AG04449 (cell line): ENCODE results near the gene ANKRD34B.

ENCODE experiments used
- CTCF ChIA-PET: fragments of 350-600 bp; formaldehyde crosslinking; extraction: SDS; loops from one replicate; lab custom pipeline; 2021; ENCODE audit warnings: antibody characterized with exemption; lab: Yijun Ruan, JAX
- POLR2A ChIA-PET: fragments of 400-600, 350-600 bp; formaldehyde crosslinking; extraction: SDS; loops from one replicate; lab custom pipeline; 2020; ENCODE audit warnings: antibody characterized with exemption, inconsistent platforms; lab: Yijun Ruan, JAX
- DNase-seq: peaks from one replicate; pipeline ENCODE4 v3.0.0-alpha.2; 2010; ENCODE audit warnings: low read depth, low spot score
- H3K4me3 ChIP-seq: 2 replicates; pipeline ENCODE4 v1.5.1; 2011; ENCODE audit warnings: low read depth, mild to moderate bottlenecking, control low read depth, low read length
- TF ChIP-seq, protein P1 (sequence below): IDR thresholded peaks from one replicate; pipeline ENCODE4 v1.5.1; 2011; ENCODE audit warnings: mild to moderate bottlenecking, moderate library complexity, low read length, control low read depth, inconsistent platforms; ENCODE audit not compliant: insufficient read depth; ENCODE audit errors: missing control alignments

ANKRD34B gene

DNA sequence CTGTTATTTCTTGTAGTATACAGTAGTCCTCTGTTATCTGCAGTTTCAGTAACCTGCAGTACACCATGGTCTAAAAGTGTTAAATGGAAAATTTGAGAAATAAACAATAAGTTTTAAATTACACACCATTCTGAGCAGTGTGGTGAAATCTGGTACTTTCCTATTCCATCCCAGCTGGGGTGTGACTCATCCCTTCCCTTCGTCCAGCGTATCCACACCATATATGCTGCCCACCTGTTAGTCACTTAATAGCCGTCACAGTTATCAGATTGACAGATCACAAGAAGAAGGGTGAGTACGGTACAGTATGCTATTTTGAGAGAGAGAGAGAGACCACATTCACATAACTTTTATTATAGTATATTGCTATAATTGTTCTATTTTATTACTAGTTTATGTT, 53.3 kb downstream of the ANKRD34B start:
- TF ChIP-seq, protein P1, sequence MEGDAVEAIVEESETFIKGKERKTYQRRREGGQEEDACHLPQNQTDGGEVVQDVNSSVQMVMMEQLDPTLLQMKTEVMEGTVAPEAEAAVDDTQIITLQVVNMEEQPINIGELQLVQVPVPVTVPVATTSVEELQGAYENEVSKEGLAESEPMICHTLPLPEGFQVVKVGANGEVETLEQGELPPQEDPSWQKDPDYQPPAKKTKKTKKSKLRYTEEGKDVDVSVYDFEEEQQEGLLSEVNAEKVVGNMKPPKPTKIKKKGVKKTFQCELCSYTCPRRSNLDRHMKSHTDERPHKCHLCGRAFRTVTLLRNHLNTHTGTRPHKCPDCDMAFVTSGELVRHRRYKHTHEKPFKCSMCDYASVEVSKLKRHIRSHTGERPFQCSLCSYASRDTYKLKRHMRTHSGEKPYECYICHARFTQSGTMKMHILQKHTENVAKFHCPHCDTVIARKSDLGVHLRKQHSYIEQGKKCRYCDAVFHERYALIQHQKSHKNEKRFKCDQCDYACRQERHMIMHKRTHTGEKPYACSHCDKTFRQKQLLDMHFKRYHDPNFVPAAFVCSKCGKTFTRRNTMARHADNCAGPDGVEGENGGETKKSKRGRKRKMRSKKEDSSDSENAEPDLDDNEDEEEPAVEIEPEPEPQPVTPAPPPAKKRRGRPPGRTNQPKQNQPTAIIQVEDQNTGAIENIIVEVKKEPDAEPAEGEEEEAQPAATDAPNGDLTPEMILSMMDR, result no peak

DNA sequence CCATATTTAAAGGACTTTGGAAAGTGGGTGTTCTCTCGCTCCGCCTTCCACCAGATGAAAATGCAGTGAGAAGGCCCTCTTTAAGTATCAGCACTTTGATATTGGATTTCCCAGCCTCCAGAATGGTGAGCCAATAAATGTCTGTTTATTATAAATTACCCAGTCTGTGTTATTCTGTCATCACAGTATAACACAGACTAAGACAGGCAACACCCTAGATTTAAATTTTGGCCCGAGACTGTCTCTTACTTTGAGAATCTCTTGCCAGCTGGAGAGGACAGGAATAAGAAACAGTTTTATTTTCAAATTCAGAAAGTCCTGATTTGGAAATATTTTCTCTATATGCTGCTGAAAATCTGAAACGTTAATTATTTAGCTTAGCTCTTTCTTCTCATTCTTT, 60.7 kb downstream of the ANKRD34B start:
- CTCF ChIA-PET, result interaction anchor here (0.7 kb wide), 1 partner anchor 31 kb away, joined by 3 read pairs; no protein-coding TSS in a partner anchor

More for the DNA sequence above, 53.3 kb downstream of the ANKRD34B start:
- POLR2A ChIA-PET, result no interaction called here
- CTCF ChIA-PET, result interaction anchor here (1.3 to 1.6 kb wide), 2 partner anchors 11 to 34 kb away, joined by 4 to 6 read pairs; no protein-coding TSS in a partner anchor
- DNase-seq, result peak; percentile 38
- no peak overlapping the region for H3K4me3 ChIP-seq

DNA sequence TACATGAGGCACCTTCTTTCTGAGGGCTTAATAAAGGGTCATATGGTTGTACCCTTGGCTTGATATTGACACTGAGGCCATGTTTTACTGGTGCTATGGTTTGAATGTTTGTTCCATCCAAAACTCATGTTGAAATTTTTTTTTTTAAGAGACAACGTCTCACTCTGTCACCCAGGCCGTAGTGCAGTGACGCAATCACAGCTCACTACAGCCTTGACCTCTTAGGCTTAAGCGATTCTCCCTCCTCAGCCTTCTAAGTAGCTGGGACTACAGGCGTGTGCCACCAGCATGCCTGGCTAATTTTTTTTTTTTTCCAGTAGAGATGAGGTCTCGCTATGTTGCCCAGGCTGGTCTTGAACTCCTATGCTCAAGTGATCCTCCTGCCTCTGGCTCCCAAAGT, 61.2 kb downstream of the ANKRD34B start:
- no peak overlapping the region for H3K4me3 ChIP-seq
- ChIA-PET CTCF (no interaction called here), POLR2A (no interaction called here)
- TF ChIP-seq, protein P1, result no peak
- no peak for DNase-seq

More for the DNA sequence above, 60.7 kb downstream of the ANKRD34B start:
- H3K4me3 ChIP-seq, result no peak overlapping the region
- TF ChIP-seq, protein P1, result no peak
- no peak for DNase-seq
- POLR2A ChIA-PET, result no interaction called here

DNA sequence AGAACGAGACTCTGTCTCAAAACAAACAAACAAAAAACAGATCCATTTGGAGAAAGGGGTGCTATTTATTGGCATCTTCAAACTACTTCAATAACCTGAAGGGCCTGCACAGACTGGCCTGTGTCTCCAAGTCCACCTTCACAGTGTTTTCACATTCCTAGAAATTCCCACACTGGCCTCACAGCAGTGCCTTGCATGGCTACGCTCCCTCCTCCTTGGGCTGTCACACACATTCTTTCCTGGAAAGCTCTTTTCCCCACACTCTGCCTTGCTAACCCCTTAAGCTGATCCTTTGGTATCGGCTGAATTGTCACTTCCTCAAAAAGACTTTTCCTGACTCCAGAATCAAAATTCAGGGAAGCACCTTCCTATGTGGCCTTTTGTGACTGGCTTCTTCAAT, 62.4 kb downstream of the ANKRD34B start:
- ChIA-PET CTCF (no interaction called here), POLR2A (no interaction called here)
- H3K4me3 ChIP-seq, result no peak overlapping the region
- TF ChIP-seq, protein P1, result no peak
- DNase-seq, result no peak
